ENCODE results near the gene LYPD5.

Gene LYPD5

DNA sequence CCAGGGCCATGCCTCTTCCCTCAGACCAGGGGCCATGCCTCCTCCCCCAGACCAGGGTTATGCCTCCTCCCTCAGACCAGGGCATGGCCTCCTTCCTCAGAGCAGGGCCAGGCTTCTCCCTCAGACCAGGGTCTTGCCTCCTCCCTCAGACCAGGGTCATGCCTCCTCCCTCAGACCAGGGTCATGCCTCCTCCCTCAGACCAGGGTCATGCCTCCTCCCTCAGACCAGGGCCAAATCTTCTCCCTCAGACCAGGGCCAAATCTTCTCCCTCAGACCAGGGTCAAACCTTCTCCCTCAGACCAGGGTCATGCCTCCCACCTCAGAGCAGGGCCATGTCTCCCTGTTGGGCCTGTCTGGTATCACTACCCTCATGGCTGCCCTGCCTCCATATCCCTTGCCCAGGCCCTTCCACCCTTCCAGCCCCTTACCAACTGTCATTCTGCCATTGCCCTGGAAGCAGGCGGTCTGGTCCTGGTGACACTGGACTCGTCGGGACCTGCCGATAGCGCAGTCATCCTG, 4.2 kb downstream of the LYPD5 start:
- H3K14ac ChIP-seq (ENCODE audit: low read length in 2 of 2) = no peak overlapping the region
- no peak for DNase-seq
- H2BK12ac ChIP-seq (ENCODE audit: low read length in 2 of 2) = no peak overlapping the region
- peak overlapping the region; percentile 73 for H2AFZ ChIP-seq (ENCODE audit: low read depth, low read length)
- peaks cover 10% of the 10 kb centered on the region for H3K4me1 ChIP-seq (ENCODE audit: control insufficient read depth, insufficient read depth, low read depth, low read length)
- H4K91ac ChIP-seq (ENCODE audit: low read length) = no peak overlapping the region
- H3K9me3 ChIP-seq (ENCODE audit: control insufficient read depth, low read length) = peaks cover 19% of the 10 kb centered on the region
- peak overlapping the region; percentile 52 to 83 for H3K4me3 ChIP-seq (ENCODE audit: insufficient read depth in 1 of 2, low read depth in 1 of 2, low read length in 2 of 2)
- H3K23ac ChIP-seq (ENCODE audit: low read length in 2 of 2) = no peak overlapping the region
- 34% methylated on average over 5 of the region's 5 CpGs for WGBS
- no peak overlapping the region for H2AK5ac ChIP-seq (ENCODE audit: low read length, severe bottlenecking)
- H3K27ac ChIP-seq (ENCODE audit: low read length, poor library complexity, severe bottlenecking) = no peak overlapping the region
- no peak overlapping the region for H2BK15ac ChIP-seq (ENCODE audit: low read depth, poor library complexity, severe bottlenecking)
- no peaks in the 10 kb centered on the region for H3K36me3 ChIP-seq (ENCODE audit: control insufficient read depth in 1 of 2, insufficient read depth in 2 of 2, low read depth in 1 of 2, low read length in 2 of 2)
- no peak overlapping the region for H3K4ac ChIP-seq (ENCODE audit: low read depth in 1 of 2, low read length in 2 of 2)
- no peak overlapping the region for H4K8ac ChIP-seq (ENCODE audit: low read length)
- H3K18ac ChIP-seq (ENCODE audit: low read depth in 1 of 2, low read length in 2 of 2) = peak overlapping the region in 1 of 2 experiments; percentile 49
- no peaks in the 10 kb centered on the region for H3K79me1 ChIP-seq (replicated peaks; ENCODE audit: low read length, poor library complexity, severe bottlenecking)
- no peak overlapping the region for H2BK5ac ChIP-seq (ENCODE audit: low read depth, low read length, poor library complexity, severe bottlenecking)
- peak overlapping the region; percentile 95 for H3K4me2 ChIP-seq (ENCODE audit: low read length, poor library complexity, severe bottlenecking)
- no peak overlapping the region for H2BK120ac ChIP-seq (ENCODE audit: low read depth, low read length)
- H3K27me3 ChIP-seq (ENCODE audit: control insufficient read depth in 1 of 2, insufficient read depth in 1 of 2, low read length in 2 of 2) = peaks cover 30 to 54% of the 10 kb centered on the region in 2 experiments
- H3K9ac ChIP-seq (ENCODE audit: low read length) = peak overlapping the region; percentile 50

DNA sequence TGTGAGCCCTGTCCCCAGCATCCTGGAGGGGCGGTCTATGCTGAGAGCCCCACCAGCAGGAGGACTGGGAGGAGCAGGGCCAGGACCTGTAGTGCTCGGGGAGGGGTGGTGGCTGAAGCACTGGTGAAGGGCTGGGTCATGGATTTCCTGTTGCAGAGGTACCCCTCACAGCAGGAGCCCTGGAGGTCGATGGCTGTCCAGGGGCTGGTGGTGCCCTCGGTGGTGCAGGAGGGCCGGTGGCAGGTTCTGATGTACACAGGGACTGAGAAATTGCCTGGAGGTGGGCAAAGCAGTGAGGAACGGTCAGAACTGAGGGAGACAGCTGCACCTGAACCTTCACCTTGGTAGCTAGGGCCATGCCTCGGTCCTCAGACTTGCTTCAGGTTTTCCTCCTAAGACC, 4.7 kb downstream of the LYPD5 start:
- H3K23ac ChIP-seq (ENCODE audit: low read length in 2 of 2) = no peak overlapping the region
- H3K4ac ChIP-seq (ENCODE audit: low read depth in 1 of 2, low read length in 2 of 2) = no peak overlapping the region
- 76% methylated on average over 7 of the region's 7 CpGs for WGBS
- H3K9me3 ChIP-seq (ENCODE audit: control insufficient read depth, low read length) = peaks cover 19% of the 10 kb centered on the region
- no peak overlapping the region for H2BK120ac ChIP-seq (ENCODE audit: low read depth, low read length)
- H4K91ac ChIP-seq (ENCODE audit: low read length) = peak overlapping the region; percentile 12
- no peak overlapping the region for H2BK5ac ChIP-seq (ENCODE audit: low read depth, low read length, poor library complexity, severe bottlenecking)
- no peak overlapping the region for H3K4me2 ChIP-seq (ENCODE audit: low read length, poor library complexity, severe bottlenecking)
- H2AFZ ChIP-seq (ENCODE audit: low read depth, low read length) = no peak overlapping the region
- H3K36me3 ChIP-seq (ENCODE audit: control insufficient read depth in 1 of 2, insufficient read depth in 2 of 2, low read depth in 1 of 2, low read length in 2 of 2) = no peaks in the 10 kb centered on the region
- peaks cover 32 to 55% of the 10 kb centered on the region in 2 experiments for H3K27me3 ChIP-seq (ENCODE audit: control insufficient read depth in 1 of 2, insufficient read depth in 1 of 2, low read length in 2 of 2)
- no peak overlapping the region for H3K14ac ChIP-seq (ENCODE audit: low read length in 2 of 2)
- no peak overlapping the region for H2BK15ac ChIP-seq (ENCODE audit: low read depth, poor library complexity, severe bottlenecking)
- DNase-seq = no peak
- H3K79me1 ChIP-seq (replicated peaks; ENCODE audit: low read length, poor library complexity, severe bottlenecking) = no peaks in the 10 kb centered on the region
- H3K27ac ChIP-seq (ENCODE audit: low read length, poor library complexity, severe bottlenecking) = no peak overlapping the region
- H3K4me3 ChIP-seq (ENCODE audit: insufficient read depth in 1 of 2, low read depth in 1 of 2, low read length in 2 of 2) = no peak overlapping the region
- H4K8ac ChIP-seq (ENCODE audit: low read length) = no peak overlapping the region
- no peak overlapping the region for H3K18ac ChIP-seq (ENCODE audit: low read depth in 1 of 2, low read length in 2 of 2)
- no peak overlapping the region for H2BK12ac ChIP-seq (ENCODE audit: low read length in 2 of 2)
- no peak overlapping the region for H2AK5ac ChIP-seq (ENCODE audit: low read length, severe bottlenecking)
- H3K4me1 ChIP-seq (ENCODE audit: control insufficient read depth, insufficient read depth, low read depth, low read length) = peaks cover 10% of the 10 kb centered on the region
- no peak overlapping the region for H3K9ac ChIP-seq (ENCODE audit: low read length)

- Histone ChIP-seq H2BK5ac (ENCODE audit: low read depth, low read length, poor library complexity, severe bottlenecking) (no peak overlapping the region), H3K18ac (ENCODE audit: low read depth in 1 of 2, low read length in 2 of 2) (no peak overlapping the region), H2BK15ac (ENCODE audit: low read depth, poor library complexity, severe bottlenecking) (no peak overlapping the region), H3K36me3 (ENCODE audit: control insufficient read depth in 1 of 2, insufficient read depth in 2 of 2, low read depth in 1 of 2, low read length in 2 of 2) (no peaks in the 10 kb centered on the region), H3K4ac (ENCODE audit: low read depth in 1 of 2, low read length in 2 of 2) (no peak overlapping the region), H3K27me3 (ENCODE audit: control insufficient read depth in 1 of 2, insufficient read depth in 1 of 2, low read length in 2 of 2) (peaks cover 32 to 57% of the 10 kb centered on the region in 2 experiments), H3K4me3 (ENCODE audit: insufficient read depth in 1 of 2, low read depth in 1 of 2, low read length in 2 of 2) (no peak overlapping the region), H4K91ac (ENCODE audit: low read length) (no peak overlapping the region), H3K4me1 (ENCODE audit: control insufficient read depth, insufficient read depth, low read depth, low read length) (peaks cover 10% of the 10 kb centered on the region), H3K9me3 (ENCODE audit: control insufficient read depth, low read length) (peaks cover 19% of the 10 kb centered on the region), H3K79me1 (replicated peaks; ENCODE audit: low read length, poor library complexity, severe bottlenecking) (no peaks in the 10 kb centered on the region), H2BK120ac (ENCODE audit: low read depth, low read length) (no peak overlapping the region), H4K8ac (ENCODE audit: low read length) (no peak overlapping the region), H3K4me2 (ENCODE audit: low read length, poor library complexity, severe bottlenecking) (no peak overlapping the region), H3K27ac (ENCODE audit: low read length, poor library complexity, severe bottlenecking) (no peak overlapping the region), H3K23ac (ENCODE audit: low read length in 2 of 2) (no peak overlapping the region), H2AK5ac (ENCODE audit: low read length, severe bottlenecking) (no peak overlapping the region), H2AFZ (ENCODE audit: low read depth, low read length) (no peak overlapping the region), H3K14ac (ENCODE audit: low read length in 2 of 2) (no peak overlapping the region), H2BK12ac (ENCODE audit: low read length in 2 of 2) (no peak overlapping the region), H3K9ac (ENCODE audit: low read length) (no peak overlapping the region)
- 44% methylated on average over 5 of the region's 6 CpGs for WGBS
- no peak for DNase-seq
Measured at GRCh38 chr19:43797118-43797517, 5.1 kb downstream of the LYPD5 start.

- H3K27ac ChIP-seq (ENCODE audit: low read length, poor library complexity, severe bottlenecking) = no peak overlapping the region
- H3K27me3 ChIP-seq (ENCODE audit: control insufficient read depth in 1 of 2, insufficient read depth in 1 of 2, low read length in 2 of 2) = peaks cover 9 to 28% of the 10 kb centered on the region in 2 experiments
- H3K4me2 ChIP-seq (ENCODE audit: low read length, poor library complexity, severe bottlenecking) = no peak overlapping the region
- no peak overlapping the region for H3K9ac ChIP-seq (ENCODE audit: low read length)
- no peak overlapping the region for H3K4me3 ChIP-seq (ENCODE audit: insufficient read depth in 1 of 2, low read depth in 1 of 2, low read length in 2 of 2)
- H3K36me3 ChIP-seq (ENCODE audit: control insufficient read depth in 1 of 2, insufficient read depth in 2 of 2, low read depth in 1 of 2, low read length in 2 of 2) = no peaks in the 10 kb centered on the region
- no peaks in the 10 kb centered on the region for H3K4me1 ChIP-seq (ENCODE audit: control insufficient read depth, insufficient read depth, low read depth, low read length)
- 56% methylated on average over 3 of the region's 3 CpGs for WGBS
- H2BK120ac ChIP-seq (ENCODE audit: low read depth, low read length) = no peak overlapping the region
- no peak overlapping the region for H3K4ac ChIP-seq (ENCODE audit: low read depth in 1 of 2, low read length in 2 of 2)
- no peak overlapping the region for H2BK12ac ChIP-seq (ENCODE audit: low read length in 2 of 2)
- no peak overlapping the region for H2AK5ac ChIP-seq (ENCODE audit: low read length, severe bottlenecking)
- no peak overlapping the region for H2BK5ac ChIP-seq (ENCODE audit: low read depth, low read length, poor library complexity, severe bottlenecking)
- no peak overlapping the region for H4K8ac ChIP-seq (ENCODE audit: low read length)
- H3K18ac ChIP-seq (ENCODE audit: low read depth in 1 of 2, low read length in 2 of 2) = no peak overlapping the region
- H3K79me1 ChIP-seq (replicated peaks; ENCODE audit: low read length, poor library complexity, severe bottlenecking) = no peaks in the 10 kb centered on the region
- H4K91ac ChIP-seq (ENCODE audit: low read length) = no peak overlapping the region
- H3K23ac ChIP-seq (ENCODE audit: low read length in 2 of 2) = no peak overlapping the region
- no peak for DNase-seq
- peaks cover 6% of the 10 kb centered on the region for H3K9me3 ChIP-seq (ENCODE audit: control insufficient read depth, low read length)
- no peak overlapping the region for H2BK15ac ChIP-seq (ENCODE audit: low read depth, poor library complexity, severe bottlenecking)
- H3K14ac ChIP-seq (ENCODE audit: low read length in 2 of 2) = no peak overlapping the region
- H2AFZ ChIP-seq (ENCODE audit: low read depth, low read length) = no peak overlapping the region
Measured at GRCh38 chr19:43790587-43790986, 11.7 kb downstream of the LYPD5 start.
